NB4 (cell line): ENCODE data around the gene MANF.

Source experiments
- DNase-seq: peaks from one replicate; pipeline ENCODE4 v3.0.0; 2010; ENCODE audit warnings: low read depth
- H3K4me3 ChIP-seq: one replicate; pipeline ENCODE4 v1.5.1; 2011; ENCODE audit warnings: mild to moderate bottlenecking, low read depth, low read length, moderate library complexity
- MYC ChIP-seq: IDR thresholded peaks from 2 replicates; pipeline ENCODE4 v1.6.1; 2011; ENCODE audit warnings: low read depth, low read length
- POLR2A ChIP-seq: IDR thresholded peaks from 2 replicates; pipeline ENCODE4 v1.6.1; 2011; ENCODE audit warnings: mild to moderate bottlenecking; ENCODE audit not compliant: insufficient read length; ENCODE audit errors: extremely low read depth
- TF ChIP-seq, protein P1 (sequence below): IDR thresholded peaks from one replicate; pipeline ENCODE4 v1.5.1; 2012; ENCODE audit warnings: low read depth, low read length
- TF ChIP-seq, protein P2 (sequence below): IDR thresholded peaks from 2 replicates; pipeline ENCODE4 v1.6.1; 2011; ENCODE audit warnings: low read depth, low read length

The MANF gene

DNA sequence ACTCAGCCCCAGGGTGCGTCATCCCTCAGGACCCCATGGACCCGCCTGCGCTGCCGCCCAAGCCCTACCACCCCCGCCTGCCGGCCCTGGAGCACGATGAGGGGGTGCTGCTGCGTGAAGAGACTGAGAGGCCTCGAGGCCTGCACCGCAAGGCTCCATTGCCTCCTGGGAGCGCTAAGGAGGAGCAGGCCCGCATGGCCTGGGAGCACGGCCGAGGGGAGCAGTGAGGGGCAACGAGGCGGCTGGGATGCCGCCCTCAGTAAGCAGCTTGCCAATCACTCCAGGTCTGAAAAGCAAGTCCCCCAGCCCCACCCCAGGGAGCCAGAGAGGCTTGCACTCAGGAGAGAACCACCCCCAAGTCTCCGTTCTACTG lies 3.8 kb upstream of the MANF start:
- no peak for DNase-seq
- no peak overlapping the region for H3K4me3 ChIP-seq
- TF ChIP-seq, protein P1, sequence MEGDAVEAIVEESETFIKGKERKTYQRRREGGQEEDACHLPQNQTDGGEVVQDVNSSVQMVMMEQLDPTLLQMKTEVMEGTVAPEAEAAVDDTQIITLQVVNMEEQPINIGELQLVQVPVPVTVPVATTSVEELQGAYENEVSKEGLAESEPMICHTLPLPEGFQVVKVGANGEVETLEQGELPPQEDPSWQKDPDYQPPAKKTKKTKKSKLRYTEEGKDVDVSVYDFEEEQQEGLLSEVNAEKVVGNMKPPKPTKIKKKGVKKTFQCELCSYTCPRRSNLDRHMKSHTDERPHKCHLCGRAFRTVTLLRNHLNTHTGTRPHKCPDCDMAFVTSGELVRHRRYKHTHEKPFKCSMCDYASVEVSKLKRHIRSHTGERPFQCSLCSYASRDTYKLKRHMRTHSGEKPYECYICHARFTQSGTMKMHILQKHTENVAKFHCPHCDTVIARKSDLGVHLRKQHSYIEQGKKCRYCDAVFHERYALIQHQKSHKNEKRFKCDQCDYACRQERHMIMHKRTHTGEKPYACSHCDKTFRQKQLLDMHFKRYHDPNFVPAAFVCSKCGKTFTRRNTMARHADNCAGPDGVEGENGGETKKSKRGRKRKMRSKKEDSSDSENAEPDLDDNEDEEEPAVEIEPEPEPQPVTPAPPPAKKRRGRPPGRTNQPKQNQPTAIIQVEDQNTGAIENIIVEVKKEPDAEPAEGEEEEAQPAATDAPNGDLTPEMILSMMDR: no peak
- no peak for TF ChIP-seq MYC
- TF ChIP-seq, protein P2, sequence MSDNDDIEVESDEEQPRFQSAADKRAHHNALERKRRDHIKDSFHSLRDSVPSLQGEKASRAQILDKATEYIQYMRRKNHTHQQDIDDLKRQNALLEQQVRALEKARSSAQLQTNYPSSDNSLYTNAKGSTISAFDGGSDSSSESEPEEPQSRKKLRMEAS: no peak
- no peak for TF ChIP-seq POLR2A

DNA sequence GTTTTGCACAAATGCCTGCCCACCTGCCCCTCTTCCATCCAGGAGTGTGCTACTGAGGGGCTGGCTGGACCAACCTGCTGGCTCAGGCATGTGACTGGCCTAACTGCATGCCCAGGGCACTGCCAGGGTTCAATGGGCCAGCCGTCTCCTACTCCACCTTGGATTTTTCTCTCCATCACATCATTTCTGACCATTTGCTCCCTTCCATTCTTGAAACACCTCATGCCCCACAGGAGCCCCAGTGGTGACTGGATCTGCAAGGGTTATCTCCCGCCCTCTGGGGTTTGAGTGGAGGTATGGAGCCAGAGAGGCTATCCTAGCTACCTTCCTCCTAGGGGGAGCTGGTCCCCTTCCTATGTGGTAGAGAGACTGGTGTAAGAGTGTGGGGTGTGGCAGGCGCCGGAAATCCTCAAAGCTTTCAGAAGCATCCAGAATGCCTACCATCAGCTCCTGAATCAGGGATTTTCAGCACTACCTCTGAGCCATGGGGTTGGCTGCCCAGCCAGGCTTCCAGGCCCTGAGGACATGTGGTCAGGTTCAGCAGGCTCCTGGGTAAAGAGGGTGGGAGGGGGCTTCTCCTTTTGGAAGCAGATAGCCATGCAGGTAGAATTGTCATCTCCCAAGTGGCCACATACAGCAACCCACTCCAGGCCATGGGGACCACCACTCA lies 2.9 kb upstream of the MANF start:
- DNase-seq: no peak
- TF ChIP-seq, protein P2: no peak
- TF ChIP-seq POLR2A: no peak
- TF ChIP-seq, protein P1: no peak
- no peak overlapping the region for H3K4me3 ChIP-seq

DNA sequence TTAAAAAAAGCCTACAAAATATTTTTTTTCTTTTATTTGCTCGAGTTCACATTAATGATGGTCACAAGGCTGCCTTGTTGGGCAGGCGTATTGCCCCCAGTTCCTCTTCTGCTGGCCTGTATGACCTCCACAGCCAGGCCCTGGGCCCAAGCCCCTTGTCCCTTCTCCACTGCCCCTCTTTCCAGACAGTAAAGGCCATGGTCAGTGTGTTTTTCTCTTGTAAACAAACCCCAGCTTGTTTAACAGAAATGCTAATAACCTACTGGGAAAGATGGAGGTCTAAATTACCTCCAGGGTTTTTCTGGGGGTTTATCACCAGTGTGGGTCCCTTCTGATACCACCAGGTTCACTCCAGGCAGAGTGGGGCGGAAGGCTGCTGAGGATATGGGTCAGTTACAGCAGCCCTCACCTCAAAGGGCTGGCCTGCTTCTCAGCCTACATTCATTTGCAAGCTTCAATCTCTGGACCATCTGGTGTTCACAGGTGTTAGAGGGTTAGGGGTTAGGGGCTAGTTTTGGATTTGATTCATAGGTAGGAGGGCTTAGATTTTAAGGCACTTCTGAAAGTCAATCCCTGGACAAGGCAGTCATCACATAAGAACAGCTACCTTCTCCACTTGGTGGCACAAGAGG lies 2.0 kb upstream of the MANF start:
- H3K4me3 ChIP-seq: peak overlapping the region; percentile 77
- TF ChIP-seq POLR2A (no peak), MYC (no peak)
- TF ChIP-seq, protein P1: no peak
- TF ChIP-seq, protein P2: no peak
- DNase-seq: peak; percentile 15

DNA sequence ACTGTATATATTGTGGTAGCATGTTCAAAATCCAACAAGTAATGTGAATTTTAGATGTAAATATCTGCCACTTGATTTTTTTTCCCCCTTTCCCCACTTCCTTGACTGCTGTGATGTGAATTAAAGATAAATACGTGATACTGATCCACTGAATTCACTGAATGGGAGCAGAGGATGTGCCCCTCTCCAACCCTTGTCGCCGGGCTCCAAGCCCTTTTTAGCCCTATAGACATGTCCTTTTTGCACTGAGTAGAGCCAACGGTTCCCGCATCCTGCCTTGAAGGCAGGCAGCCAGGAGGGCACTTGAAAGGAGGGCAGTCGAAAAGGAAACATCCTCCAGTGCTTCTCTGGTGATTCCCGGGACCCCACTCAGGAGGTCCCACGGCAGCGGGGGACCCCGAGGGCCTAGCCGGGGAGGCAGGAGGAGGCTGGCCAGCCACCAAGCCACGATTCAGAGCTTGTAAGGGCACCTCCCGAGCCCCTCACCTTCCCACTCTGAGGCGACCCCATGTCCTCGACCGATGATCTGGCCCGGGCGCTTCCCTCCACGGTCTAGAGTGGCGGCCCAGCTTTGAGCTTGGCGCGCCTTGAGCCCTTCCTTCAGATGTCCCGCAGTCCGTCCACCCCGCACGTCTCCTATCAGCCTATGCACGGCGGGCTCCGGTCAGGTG lies 901 bp upstream of the MANF start:
- no peak for TF ChIP-seq POLR2A
- TF ChIP-seq MYC: no peak
- TF ChIP-seq, protein P2: no peak
- TF ChIP-seq, protein P1: no peak
- H3K4me3 ChIP-seq: peak overlapping the region; percentile 77
- peak; percentile 49 for DNase-seq

DNA sequence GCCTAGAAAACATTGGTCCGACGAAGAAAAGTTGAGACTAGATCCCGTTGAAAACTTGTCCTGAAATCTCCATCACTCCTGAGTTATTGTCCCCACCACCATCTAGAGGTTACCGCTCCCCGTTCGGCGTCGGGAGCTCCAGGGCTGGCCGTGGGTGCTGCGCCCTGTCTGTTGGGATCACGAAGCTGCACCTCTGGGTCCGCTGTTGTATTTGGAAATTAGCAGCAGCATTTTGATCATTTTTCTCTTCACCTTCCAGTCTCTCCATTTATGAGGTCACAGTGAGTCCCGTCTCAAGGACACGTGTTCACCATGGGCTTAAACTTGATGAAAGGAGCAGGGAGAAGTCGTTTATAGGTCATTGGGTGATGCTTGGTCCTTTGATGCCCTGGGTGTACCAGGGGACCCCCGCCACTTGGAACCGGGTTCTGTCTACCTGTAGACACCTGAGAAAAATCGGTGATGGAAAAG lies 565 bp downstream of the MANF start:
- DNase-seq: no peak
- H3K4me3 ChIP-seq: peak overlapping the region; percentile 93
- TF ChIP-seq POLR2A (no peak), MYC (no peak)
- TF ChIP-seq, protein P2: peak; percentile 88
